Kidney capillary endothelial cell (primary cell): ENCODE results near the gene FILIP1L.

Experiments used
- DNase-seq: peaks from one replicate; pipeline ENCODE4 v3.0.0-alpha.2; 2018; ENCODE audit warnings: low spot score

The FILIP1L gene

DNA sequence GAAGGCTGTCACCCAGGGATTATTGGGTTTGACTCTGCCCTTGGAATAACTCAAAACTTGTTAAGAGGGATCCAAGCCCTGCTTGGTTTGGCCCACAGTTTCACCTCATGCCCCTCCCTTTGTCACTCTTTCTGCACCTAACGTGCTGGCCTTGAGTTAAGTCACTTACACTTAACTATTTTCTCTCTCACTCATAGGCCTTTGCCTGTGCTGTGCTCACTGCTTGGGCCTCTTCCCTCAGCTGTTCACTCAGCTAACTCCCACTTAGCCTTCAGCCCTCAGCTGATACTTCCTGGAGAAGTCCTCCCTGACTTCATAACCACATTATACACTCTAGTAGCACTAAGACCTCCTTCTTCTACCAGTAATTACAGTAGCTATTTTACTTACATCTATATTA lies 163.4 kb downstream of the FILIP1L start:
- no peak for DNase-seq

DNA sequence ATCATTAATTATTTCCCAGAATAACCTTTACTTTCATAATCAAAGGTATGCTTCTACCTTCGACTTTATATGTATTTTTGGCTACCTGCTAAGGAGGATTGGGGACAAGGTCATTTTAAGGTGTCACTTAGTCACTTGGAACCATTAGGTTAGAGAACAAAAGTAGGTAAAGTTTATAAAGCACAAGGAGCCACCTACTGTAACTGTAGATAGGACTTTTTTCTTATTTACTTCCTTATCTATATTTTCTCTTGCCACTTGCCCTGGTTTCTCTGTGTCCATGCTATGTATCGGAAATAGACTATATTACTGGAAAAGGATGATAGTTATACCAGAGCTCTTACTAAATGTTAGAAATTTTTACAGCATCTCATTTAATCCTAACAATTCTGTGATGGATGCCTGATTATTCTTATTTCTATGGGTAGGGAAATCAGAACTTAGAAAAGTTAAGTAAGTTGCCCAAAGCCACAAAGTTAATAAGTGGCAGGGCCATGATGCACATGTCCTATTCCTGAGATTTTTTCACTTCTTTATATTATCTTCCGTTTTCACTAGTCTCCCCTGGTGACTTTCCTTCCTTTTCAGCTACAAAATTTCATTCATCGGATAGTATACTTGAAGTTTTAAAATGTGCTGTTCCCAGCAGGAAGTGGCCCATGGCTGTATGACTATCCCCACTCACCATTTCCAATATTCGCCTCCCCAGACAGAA lies 164.2 kb downstream of the FILIP1L start:
- no peak for DNase-seq

DNA sequence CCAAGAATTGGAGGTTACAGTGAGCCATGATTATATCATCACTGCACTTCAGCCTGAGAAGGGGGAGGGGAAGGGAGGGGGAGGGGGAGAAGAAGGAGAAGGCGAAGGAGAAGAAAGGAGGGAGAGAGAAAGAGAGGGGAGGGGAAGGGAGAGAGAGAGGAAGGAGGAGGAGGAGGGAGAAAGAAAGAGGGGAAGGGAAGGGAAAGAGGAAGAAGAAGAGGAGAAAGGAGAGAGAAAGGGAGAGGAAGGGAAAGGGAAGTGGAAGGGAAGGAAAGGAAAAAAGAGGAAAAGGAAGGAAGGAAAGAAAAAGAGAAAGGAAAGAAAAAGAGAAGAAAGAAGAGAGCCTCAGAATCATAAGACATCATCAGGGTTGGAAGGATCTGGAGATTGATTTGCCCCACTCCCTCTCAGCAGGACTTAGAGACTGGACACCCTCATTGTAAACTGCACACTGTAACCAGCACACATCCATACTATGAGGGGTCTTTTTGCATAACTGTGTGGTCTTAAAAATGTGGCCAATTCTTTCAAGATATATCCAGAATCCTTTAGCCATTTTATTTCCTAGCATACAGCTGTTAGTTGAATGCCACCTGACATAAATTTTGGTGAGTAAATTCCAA lies 165.7 kb downstream of the FILIP1L start:
- DNase-seq = no peak

DNA sequence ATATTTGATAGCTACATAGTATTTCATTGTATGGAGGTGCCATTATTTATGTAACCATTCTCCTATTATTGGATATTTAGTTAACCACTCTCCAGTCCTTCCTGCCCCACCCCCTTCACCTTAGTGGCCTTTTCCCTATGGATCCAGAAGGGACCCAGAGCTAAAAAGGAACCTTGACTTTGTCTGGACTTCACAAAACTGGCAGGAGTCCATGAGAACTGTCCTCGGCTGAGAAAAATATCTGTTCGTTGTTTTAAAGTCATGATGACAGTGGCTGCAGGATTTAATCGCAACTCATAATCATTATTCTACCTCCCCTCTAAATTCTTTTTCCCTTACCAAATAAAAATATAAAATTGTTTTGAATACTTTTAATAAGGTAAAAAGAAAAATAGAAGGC lies 166.9 kb downstream of the FILIP1L start:
- no peak for DNase-seq

DNA sequence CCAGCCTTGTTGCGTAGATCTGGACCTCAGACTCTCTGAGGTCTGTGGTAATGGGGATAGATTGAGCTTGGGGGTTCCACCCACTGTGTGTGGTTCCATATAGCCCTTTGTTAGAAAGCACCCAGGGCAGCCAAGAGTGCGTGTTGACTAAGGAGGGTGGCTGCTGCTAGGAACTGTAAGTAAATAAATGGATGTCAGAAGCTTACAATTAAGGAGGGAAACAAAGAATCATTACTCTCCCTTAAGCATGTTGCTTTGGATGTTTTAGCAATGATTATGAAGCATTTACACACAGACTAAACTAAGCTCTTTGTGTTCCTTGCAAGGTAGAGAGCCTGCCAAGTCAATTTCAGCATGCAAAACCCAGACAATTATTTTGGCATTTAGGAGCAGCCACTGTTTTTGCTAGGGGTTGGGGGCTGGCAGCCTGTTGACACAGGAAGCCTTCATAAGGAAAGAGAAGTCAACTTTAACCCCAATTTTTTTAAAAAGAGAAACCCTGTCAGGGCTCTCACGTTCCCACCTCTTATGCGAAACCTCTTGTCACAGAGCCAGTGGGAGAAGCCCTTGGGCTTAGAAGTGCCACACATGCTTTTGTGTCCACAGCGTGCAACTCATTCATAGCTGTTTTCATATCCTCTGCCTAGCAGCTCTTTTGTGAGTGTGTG lies 168.8 kb downstream of the FILIP1L start:
- DNase-seq = no peak

DNA sequence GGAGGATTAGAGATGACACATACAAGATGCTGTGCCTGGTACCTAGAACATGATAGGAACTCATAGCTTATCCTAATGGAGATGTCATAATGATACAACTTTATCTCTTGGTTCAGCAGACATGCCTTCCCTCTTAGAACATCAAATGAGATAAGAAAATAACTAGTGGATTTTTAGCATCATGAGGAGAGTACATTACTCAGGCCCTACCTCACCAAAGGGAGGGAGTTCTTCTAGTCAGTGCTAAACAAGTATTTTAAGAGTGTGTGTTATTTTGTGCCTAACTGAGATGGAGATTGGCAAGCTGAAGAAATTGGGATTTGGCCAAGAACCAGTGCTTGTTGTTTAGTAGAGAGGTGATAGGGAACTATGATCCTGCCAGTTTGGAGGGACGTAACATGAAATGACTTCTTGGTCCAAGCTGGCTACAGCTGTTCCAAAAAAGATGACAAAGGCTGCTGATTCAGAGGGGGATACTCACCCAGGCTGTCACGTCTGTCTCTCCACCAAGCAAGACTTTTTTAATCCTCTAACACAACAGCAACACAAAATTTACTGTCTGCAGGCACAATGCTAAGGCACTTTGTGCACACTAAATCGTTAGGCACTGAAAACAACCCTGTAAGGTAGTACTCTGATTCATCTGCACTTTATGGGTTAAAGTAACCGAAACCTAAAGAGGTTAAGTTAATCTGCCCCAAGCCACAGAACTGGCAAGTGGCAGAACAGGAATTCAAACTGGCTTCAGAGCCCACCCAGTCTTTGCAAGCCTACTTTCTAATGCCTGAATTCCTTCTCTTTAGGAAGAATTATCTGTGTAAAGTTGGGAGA lies 170.2 kb downstream of the FILIP1L start:
- DNase-seq = no peak

DNA sequence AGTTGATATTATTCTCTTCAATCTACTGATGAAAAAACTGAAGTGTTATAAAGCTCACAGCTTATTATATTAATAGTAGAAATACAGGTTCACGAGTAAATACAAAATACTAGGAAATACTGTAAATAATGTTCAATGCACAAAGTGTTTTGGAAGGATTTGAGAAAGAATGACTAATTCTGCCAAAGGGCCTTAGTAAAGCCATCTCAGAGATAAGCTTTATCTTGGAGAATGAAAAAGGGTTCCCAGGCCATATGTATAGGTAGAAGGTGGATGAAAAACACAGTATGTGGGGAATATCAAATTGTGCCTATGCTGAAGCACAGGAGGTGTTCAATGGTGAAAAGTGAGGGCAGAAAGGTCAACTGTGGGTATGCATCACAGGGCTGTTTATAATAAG lies 173.1 kb downstream of the FILIP1L start:
- DNase-seq = no peak

DNA sequence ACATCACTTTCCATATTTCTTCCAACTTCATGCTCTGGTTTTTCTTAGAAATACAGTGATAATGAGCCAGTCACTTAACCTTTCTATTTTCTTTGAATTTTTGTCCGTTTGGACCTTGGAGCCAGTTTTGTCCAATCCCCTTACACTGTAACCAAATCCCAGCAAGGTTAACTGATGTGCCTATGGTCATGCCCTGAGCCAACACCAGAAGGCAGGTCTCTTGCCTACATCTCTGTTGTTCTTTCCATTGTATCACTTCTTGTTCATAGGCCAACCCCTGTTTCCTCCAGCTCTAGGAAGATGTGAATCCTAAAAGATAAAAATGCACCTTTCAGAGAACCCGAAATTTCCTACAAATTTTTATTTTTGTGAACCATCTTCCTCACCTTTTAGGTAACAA lies 174.0 kb downstream of the FILIP1L start:
- DNase-seq = no peak

DNA sequence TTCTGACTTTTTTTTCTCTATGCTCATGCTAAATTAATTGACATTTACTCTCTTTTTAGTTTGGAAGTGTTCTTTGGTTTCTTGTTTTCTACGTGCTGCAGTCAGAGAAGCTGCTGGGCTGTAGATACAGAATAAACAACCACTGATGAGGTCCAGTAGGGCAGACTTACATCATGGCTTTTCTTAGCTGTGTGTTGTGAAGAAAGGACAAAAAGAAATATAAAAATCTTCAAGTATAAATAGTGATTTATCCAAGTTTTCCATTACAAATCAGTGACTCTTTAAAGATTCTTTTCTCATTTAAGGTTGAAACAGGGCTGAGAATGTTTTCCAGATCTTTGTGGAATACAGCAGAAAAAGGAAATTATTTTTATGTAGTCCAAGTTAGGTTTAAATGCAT lies 174.4 kb downstream of the FILIP1L start:
- no peak for DNase-seq

DNA sequence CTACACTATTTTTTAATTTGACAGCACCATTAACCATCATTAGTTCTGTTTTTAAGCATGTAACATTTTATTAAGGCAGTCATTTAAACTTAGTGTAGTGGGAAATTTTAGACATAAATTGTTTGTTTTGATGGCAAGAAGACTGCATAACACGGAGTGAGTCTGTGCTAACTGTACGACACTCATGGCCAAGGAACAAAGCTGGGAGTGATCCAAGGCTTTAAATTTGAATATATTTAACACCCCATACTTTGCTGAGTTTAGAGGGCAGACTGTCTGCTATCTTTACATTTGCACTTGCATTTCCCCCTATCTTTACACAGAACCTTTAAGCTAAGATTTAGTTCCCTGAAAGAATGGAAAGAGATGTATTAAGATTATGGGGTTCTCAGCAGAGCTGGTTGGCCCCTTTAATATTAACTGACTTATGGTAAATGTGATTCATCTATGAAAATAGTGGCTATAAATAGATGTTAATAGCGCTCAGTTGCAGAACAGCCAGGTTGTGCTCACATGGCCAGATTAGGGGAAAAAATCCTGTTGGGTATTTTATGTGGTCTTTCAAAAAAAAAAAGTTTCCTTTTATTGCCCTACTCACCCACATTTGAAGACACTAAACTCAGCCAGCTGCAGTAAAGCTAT lies 175.9 kb downstream of the FILIP1L start:
- no peak for DNase-seq

DNA sequence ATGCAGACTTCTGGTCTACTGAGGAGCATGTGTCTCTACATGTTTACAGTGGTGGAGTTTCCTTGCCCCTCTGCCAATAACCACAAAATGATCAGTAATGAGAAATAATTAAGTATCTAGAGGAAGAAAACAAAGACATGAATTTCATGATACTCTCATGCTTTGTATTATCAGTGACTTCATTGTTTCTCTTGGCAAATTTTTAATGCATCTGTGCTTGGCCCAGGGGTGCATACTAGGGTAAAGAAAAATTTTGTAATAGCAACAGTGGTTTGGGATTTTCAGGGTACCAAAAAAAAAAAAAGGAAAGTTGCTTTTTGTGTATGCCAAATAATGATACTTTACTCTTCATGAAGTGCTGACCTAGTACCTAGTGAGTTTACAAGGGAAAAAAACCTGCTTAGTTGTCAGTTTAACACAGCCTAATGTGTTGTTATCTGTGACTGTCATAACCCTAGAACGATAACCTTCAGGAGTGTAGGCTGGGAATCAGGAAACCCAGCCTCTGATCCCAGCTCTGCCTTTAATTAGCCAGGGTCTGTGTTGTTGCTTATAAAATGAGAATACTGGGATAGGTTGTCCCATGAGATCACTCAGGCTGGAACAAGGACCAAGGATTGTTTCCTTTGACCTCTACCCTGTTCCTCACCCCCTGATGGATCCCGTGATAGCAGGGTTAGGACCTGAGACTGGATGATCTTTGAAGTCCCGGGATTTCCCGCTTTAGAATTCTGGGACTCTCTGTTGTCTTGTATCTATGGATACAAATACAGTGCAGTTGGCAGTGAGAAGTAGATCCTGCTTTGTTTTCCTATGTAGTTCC lies 179.1 kb downstream of the FILIP1L start:
- no peak for DNase-seq

DNA sequence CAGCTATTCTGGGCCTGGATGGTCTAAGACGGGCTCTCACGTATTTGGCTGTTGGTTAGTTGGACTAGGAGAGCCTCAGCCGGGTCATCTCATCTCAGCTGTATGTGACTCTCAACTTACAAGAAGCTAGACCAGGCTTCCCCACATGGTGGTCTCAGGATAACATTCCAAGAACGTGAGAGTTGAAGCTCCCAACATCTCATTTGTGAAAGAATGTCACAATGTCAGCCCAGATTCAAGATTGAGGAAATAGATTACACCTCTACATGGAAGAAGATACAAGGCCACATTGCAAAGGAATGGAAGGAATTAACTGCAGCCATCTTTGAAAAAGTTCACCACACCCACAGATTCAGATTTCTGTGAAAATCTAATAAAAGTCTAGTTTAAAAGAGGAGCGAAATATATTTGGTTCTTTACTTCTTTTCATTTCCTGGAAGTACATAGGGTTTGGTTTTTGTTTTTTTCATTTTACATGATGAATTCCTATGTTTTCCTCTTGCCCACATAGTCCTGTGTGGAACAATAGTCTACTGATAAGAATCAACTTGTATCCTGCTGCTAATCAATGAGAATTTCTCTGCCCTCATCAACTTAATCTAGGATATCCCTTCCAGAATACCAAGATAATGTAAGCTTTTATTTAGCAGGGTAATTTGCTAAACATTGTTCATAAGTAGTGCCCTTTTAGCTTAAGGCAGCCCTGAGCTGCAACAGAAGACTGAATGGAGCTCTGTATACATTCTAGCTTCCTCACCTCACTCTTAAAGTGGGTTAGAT lies 180.1 kb downstream of the FILIP1L start:
- no peak for DNase-seq

DNA sequence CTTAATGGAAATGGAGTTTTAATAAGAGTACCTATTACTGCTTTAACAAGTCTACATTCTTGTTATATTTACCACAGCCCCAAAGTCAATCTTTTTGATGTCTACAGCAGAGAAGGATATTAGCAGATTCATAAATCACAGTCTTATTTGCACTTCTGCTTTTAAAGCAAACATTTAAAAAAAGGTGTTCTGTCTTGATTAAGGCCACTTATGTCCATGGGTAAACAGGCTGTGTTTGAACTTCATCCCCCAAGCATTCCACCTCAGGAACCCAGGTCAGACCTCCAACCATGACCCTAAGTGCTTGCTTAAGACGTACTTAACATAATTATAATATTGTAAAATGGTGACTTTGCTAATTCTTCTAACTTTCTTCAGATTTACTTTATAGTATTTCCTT lies 183.2 kb downstream of the FILIP1L start:
- no peak for DNase-seq

DNA sequence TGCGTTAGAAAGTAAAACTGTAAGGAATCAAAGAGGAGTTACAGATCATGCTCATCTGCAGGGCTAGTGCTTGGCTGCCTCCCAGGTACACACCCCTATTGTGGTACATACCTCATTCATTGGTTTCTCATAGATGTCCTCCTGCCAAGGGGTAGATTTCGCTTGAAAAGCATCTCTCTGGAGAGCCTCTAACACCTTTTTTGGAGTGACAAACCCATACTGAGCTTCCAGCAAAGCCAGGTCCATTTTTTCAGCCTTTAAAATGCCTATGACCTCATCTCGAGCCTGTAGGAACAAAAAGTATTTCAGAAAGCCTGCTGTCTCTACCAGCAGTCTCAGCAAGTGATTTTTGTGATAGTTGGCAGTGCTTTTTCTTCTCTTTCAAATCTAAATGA lies 184.6 kb downstream of the FILIP1L start:
- DNase-seq = no peak

DNA sequence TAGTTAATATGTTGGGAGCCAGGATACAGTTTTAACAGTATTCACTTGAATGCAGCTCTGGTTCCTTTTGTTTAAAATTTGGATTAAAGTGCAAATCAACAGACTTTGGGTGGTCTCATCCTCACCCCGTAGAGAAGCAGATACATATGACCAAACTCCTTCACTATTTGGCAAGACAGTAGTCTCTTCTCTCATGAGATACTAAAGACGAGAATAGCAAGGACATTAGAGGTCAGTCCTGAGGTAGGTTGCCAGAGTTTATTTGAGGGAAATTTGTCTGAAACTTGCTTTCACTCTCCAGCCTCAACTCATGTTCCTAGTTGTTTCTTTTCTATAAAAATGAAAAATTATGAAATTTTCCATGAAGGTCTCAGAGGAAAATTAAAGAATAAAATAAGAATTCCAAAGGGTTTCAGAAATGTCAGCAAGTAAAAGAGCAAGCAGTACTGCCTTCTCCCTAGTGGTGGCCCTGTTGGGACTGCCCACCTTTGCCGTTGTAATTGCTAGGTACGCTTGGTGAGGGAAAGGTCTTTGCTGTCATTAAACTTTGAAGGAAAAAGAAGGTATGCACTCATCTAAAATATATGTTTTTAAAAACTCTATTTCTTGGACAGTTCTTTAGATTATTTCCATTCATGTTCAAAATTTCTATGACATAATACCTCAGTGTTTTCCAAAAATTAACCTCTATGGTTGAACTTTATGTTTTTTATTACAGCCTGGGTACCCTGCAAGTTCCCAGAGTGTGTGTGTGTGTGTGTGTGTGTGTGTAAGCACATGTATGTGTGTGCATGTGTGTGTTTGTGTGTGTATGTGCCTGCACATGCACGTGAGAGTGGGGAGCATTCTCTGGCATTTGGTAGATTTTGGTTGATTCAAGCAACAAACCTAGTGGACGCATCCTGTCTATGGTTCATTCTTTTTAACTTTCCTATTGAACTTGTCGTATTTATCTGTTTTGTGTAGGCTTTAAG lies 185.2 kb downstream of the FILIP1L start:
- no peak for DNase-seq

DNA sequence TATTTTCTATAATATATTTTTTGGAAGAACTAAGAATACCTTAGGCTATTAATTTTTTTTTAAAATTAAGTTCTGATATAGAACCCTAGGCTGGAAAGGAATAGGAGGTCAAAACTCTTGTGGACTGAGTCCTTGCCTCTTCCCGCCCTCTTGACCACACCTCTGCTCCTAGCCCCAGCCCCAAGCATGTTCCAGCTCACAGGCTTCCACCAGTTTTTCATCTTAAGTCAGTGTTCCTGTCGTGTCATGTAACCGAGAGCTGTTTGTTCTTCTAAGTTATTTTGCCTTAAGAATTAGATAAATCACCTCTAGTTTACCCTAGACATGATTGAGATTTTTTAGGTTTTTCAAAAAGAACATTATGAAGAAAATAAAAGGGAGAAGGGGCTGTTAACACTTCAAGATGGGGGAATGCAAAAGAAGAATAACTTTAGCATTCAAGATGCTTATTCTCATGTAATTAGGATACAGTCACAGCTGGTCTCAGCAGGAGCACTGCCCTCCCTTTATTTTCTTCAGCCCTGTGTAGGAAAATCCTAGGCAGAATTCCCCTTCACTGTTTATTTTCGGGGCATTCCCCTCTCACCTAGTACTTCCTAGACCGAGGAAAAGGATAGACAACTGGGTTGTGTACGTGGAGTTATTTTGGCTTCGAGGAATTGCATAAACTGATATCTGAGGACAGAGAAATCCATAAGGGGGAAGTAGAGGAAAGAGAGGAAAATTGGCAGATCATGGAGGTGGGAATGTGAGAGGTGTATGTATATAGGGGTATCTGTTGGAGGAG lies 186.4 kb downstream of the FILIP1L start:
- DNase-seq = no peak

DNA sequence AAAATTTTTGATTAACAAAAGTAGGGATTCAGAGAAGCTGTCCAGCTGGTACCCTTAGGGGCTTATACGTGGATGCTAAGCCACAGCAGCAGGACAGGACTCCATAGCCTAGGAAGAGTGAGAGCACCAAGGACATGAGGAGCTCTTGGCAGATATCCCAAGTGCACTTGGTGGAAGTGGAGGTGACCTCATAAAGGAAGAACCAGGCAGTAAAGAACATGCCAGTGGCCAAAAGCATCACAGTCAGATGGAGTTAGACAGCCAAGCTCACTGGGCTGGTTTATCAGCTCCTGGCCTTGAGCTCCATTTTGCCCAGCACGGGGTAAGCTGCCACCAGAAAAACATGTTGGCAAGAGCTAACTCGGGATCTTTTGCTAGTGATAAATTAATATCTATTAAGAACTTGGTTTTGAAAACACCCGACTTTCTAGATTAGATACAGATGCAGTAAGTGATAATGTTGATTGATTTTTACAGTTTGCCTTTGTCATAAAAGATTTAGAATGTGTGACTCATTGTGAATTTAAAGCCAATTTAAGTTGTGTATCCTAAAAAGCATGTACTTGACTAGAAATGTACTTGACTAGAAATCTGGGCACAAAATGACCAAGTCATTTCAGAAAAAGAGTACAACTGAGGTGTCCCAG lies 188.6 kb downstream of the FILIP1L start:
- DNase-seq = peak; percentile 35

DNA sequence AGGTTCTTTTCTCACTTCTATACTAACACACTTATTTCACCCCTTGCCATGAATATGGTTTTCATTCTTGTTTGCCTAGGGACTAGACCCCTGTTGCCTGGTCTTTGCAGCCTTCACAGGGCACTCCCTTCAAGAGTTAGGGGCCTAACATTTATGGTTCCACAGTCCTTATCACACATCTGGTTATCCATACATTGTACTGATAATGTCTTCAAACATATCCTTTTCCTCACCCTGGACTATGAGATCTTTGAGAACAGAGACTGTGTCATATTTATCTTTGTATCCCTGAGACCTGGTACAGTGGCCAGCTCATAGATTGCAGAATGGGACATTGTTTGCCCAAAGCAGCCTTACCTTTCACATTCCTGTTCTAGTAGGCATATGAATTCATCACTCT lies 190.4 kb downstream of the FILIP1L start:
- no peak for DNase-seq
